NCI-H446 treated with DMSO at 0.1 percent for 48 hours (cell line): Measurements from ENCODE around the gene SCGB1A1.
A peak's percentile ranks its signal among the peaks of the same experiment; 100 is the strongest.
"Not testable (repeated sequence)": the region's sequence is repeated elsewhere in the genome, so short reads cannot be mapped to it uniquely, and the experiment has no call there.

Experiments used
- DNase-seq: peaks from one replicate; lab custom pipeline; 2025; lab: John Stamatoyannopoulos, UW

SCGB1A1 gene

DNA sequence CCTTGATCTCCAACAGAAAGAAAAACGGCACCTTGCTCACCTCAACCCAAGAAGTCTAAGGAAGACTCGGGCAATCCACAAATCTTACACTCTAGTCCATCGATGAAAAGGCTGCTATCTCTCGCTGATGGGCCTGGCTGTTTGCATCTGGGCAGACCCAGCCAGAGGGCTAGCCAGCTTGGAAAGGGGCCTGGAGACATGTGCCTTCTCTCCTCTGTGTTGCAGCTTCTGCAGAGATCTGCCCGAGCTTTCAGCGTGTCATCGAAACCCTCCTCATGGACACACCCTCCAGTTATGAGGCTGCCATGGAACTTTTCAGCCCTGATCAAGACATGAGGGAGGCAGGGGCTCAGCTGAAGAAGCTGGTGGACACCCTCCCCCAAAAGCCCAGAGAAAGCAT is 3.2 kb downstream of the SCGB1A1 start:
- no peak for DNase-seq

DNA sequence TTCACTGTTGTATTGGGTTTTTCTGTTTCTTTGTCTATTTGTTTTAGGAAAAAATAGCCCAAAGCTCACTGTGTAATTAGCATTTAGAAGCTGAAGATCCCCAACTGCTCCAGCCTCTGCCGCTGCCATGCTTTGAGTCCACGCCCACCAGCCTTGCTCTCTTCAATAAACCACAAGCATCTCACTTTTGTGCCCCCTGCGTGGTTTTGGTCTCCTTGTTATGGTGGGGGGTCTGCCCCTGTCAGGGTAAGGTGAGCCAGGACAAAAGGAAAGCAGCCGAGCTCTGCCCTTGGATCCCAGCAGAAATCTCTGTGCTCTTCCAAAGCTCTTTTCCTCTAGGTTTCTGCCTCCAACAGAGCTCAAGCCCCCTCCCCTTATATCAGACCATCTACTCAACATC is 4.2 kb downstream of the SCGB1A1 start:
- DNase-seq: no peak

DNA sequence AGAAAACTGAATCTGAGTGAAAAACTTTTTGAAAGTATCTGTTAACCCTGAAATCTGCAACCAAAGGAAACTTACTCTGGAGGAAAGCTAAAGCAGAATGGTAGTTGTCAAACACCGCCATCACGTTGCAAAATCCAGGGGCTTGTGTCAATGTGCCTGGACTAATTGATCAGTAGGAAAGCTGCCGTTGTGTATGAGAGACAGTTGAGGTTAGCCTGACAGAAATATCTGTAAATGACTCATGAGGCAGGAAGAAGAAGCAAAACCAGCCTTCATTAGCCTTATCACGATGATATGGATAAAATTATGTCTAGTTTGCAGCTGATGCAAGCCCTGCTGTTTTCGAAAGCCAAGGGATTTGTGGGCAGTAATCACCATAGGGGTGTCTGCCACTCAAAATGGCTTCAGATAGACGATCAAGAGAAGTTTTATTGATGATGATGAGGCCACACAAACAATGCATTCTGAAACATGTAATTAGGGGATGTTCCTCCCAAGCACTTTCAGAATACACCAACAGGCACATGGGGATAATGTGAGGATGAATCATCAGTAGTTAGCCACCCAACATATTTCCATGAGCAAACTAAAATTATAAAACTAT is 8.9 kb downstream of the SCGB1A1 start:
- no peak for DNase-seq

DNA sequence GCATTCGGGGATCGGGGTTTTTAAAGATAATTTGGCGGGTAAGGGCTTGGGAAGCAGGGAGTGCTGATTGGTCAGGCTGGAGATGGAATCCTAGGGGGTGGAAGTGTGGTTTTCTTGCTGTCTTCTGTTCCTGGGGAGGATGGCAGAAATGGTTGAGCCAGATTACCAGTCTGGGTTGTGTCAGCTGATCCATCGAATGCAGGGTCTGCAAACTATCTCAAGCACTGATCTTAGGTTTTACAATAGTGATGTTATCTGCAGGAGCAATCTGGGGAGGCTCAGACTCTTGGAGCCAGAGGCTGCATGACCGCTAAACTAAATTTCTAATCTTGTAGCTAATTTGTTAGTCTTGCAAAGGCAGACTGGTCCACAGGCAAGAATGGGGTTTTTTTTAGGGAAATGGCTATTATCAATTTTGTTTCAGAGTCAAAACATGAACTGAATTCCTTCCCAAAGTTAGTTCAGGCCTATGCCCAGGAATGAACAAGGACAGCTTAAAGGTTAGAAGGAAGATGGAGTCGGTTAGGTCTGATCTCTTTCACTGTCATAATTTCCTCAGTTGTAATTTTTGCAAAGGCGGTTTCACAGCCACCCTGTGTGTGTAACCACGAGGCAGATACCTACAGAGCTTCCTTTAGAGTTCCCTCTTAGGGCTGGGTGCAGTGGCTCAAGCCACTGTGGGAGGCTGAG is 10.2 kb downstream of the SCGB1A1 start:
- no peak for DNase-seq

DNA sequence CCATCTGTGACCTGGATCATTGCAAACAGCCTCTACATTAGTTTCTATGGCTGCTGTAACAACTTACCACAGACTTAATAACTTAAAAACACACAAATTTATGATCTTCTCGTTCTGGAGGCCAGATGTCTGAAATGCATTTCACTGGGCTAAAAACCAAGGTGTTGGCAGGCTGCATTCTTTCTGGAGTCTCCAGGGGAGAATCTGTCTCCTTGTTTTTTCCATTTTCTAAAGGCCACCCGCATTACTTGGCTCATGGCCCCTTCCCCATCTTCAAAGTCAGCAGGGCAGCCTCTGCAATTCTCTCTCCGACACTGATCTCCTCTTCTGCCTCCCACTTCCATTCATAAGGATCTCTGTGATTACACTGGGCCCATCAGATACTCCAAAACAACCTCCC is 11.6 kb downstream of the SCGB1A1 start:
- DNase-seq: peak; percentile 64

DNA sequence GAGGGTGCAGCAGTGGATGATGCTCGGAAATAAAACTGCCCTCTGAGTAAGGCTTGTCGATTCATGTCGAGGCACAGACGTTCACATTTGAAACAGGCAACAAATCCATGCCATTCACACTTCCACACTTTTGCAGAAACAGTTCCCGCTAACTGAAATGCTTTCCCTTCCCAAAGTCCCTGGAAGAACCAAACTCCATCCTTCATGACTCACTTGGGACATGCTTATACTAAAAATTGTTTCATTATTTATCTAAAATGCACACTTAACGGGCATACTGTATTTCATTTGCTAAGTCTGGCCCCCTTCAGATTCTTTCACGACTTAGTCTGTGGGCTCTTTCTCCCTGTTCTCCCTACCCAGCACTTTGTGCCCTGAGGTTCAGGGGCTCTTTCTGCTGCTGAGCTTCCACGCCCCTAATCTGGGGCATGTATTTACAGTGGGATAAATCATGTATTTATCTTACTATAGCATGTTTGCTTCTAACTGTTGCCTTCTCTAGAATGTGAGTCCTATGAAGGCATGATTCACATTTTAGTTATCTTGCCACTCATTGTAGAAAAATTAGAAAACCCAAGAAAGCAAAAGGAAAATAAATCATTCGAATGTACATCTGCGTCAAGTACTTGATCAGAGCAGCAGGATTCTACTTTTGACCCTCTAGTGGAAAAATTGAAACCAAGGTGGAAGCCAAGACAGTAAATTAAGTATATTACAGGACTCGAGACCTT is 12.5 kb downstream of the SCGB1A1 start:
- DNase-seq: no peak

DNA sequence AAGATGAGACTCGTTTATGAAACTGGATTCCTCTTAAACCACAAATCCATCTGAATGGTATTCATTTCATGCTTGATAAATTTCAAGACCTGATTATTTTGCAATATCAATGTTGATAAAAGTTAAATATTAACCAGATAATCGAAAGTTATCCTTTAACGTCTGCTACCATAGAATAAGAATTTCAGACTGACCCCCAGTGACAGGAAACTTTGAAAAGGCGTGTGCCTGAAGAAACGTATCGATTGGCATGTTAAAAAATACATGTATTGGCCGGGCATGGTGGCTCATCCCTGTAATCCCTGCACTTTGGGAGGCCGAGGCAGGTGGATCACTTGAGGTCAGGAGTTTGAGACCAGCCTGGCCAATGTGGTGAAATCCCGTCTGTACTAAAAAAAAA is 13.9 kb downstream of the SCGB1A1 start:
- no peak for DNase-seq

DNA sequence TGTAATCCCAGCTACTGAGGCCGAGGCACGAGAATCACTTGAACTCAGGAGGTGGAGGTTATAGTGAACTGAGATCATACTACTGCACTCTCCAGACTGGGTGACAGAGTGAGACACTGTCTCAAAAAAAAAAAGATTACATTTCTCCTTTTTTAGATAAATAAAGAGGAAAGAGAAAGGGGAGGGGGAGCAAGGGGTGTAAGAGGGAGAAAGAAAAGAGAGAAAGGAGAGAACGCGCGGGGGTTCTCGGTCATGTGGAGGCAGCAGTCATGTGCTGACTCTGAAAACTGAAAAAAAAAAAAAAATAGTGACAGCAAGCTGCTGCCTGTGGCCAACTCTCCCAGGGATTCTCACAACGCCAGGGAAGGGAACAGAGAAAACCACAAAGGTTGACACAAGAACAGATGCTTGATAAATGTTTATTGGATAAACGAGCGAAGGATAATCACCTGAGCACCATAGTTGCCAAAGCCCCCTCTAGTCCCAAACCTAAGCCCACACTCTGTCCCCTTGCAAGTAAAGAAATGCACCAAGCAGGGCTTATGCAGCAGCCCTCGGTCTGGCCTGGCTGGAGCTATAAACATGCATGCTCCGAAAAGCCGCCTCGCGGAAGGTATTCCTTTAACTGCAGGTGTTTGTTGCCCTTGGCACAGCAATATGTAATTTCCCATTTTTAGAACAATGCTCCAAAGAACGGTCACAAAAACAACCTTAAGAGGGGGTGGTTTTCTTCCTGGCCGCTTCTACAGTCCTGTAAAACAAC is 14.5 kb downstream of the SCGB1A1 start:
- DNase-seq: no peak

DNA sequence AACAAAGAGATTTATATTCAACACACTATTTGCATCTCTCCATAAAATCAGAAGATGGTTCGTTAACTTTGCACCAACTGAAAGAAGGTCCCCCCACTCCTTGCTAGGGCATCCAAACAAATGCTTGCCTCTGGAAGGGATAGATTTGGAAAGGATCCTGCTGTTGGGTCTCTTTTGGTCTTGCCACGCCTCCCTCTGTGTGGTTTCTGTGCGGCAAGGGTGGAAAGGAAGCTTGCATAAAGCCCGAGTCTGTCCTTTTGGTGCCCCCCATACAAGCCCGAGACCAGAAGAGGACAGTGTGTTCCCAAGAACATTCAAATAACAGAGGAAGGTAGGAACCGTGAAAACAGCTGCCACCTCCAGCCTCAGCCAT is 15.1 kb downstream of the SCGB1A1 start:
- no peak for DNase-seq

DNA sequence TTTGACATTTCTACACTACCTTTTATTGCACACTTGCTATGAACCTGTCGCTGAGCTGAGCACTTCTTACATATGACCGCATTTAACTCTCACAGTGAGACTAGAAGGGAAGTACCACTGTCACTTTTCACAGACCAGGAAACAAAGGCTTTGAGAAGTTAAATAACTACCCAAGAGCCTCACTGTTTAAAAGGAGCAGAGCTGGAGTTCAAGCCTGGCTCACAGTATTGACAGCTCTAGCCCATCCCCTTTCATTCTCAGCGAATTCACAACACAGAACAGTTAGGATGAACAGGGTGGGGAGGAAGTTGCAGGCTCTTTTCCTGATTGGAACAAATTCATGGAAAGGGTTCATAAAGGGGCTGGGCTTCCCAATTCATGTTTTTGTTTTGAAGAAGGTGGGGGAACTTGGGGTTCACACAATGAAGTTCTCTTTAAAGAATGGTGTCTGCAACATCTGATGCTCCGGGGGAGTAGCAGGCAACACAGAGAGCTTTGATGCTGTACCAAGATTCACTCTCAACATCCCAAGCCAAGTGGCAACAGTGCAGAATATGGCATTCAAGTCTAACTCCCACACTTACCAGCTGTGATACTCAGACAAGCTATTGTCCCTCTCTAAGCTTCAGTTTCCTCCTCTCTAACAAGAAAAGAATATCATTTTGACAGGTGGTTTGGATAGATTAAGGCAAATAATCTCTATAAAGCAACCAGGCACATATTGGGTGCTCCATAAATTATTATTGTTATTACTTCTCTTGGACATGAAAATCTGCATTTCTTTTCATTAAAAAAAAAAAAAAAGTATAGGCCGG is 17.2 kb downstream of the SCGB1A1 start:
- DNase-seq: no peak

DNA sequence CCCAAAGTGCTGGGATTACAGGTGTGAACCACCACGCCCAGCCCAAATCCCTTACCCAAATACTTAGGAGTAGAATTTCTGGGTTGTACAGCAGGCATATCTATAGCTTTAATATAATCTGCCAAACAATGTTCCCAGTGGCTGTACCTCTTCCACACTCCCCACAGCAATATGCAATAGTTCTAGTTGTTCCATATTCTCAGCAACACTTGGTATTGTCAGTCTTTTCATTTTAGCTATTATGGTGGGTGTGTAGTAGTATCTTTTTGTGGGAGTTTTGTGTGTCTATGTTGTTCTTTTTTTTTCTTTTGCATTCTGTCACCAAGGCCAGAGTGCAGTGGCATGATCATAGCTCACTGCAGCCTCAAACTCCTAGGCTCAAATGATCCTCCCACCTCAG is 18.8 kb downstream of the SCGB1A1 start:
- DNase-seq: no peak

DNA sequence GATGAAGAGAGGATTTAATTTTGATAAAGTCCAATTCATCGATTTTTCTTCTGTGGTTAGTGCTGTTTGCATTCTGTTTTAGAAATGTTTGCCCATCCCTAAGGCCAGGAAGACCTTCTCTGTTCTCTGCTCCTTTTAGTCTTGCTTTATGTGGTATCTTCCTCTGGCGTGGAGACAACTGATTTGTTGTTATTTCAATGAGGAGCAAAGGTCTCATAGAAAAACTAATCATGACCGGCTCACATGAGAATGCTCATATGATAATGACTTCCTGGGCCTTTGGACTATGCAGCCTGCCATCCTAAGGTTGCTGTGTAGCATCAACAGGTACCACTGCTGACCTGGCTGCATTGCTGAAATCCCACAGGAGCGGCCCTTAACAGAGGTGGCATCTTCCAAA is 19.8 kb downstream of the SCGB1A1 start:
- no peak for DNase-seq

DNA sequence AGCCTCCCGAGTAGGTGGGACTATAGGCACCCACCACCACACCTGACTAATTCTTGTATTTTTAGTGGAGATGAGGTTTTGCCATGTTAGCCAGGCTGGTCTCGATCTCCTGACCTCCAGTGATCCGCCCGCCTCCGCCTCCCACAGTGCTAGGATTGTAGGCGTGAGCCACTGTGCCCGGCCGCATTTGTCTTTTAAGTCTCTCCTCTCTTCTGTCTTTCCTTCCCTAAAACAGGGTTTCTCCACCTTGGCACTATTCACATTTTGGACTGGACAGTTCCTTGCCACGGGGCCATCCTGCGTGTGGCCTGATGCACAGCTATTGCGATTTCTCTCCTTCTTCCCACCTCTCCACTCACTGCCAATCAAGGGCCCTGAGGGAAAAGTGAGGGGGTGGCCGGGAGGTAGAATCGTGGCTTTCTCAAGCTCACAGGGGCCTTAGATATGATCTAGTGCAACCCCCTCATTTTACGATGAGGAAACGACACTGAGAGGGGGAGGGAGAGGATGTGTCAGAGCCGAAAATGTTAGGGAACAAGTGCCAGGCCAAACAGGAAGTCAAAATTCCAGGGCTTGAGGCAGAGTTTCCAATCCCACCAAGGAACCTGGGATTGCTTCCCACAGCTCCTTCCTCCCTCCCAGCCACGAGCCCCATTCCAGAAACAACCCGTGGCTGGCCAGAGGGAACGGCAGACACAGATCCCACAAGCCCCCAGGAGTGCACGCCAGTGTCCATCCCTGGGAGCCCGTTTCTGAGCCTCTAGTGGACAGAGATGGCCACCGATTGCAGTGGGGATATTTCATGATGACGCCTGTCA is 21.2 kb downstream of the SCGB1A1 start:
- no peak for DNase-seq

DNA sequence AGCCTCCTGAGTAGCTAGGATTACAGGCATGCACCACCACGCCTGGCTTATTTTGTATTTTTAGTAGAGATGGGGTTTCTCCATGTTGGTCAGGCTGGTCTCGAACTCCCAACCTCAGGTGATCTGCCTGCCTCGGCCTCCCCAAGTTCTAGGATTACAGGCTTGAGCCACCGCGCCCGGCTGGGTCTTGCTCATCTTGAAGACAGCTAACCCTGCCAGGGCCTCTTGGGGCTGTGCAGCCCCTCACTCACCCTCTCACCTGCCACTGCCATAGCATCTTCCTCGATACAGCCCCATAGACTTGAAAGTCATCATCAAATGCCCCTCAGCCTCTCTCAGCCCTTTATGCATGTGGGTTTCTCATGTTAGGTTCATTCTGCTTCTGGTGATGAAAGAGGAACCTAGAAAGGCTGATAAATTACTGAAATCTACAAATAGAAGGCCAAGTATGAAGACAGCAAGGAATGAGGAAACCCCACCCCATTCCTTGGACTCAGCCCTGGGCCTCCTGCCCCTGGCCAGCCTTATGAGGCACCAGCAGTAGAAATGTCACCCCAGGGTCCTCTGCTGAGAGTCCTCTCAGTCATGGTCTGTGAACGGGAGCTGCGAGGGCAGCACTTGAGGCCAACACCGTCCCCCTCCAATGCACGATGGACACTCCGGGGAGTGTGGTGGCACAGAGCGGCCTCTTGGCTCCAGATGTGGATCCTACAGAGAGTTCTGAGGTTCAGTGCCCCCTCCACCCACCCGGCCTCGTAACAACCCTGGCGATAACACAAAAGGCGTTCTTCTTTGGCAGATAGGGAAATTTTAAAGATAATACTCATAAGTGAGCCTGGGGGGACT is 24.8 kb downstream of the SCGB1A1 start:
- no peak for DNase-seq

DNA sequence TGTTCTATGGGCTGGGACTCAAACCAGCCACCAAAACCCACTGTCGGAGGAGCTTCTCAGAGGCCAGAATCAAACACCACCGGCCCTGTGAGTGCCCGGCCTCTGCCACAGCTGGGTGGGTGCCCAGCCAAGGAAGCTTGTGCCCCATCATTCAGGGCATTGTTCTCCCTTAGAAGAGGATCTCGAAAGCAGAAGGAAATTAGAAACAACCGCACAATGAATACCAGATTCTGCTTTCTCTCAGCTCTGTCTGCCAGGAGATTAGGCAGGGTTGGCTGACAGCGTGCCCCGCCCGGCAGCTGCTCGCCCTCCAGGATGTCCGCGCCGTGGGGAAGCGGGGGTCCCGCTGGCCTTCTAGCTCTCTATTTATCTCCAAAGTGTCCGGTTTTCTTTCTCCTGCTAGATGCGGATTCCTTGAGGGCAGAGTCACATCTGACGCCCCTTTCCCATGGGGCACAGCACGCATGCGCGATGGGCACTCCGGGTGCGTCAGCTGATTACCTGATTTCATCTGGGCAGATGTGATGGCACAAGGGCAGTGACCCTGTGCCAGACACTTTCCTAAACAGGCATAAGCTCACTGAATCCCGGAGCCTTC is 25.5 kb downstream of the SCGB1A1 start:
- DNase-seq: peak; percentile 11

DNA sequence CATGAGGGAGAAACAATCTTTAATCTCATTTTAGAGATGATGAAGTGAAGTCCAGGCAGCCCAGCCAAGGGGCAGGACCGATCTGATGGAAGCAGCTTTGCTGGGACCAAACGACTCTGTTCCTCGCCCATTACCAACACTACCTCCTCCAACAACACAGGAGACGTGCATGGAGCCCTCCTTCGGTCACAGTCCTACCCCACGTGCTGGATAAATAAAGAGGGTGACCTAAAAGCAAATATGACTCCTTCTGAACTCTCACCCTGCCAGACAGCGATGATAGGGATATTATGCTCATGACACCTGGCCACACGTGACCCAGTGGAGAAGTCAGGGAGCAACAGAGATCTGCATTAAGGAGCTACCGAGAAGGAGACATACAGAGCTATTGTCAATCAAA is 26.0 kb downstream of the SCGB1A1 start:
- DNase-seq: no peak

DNA sequence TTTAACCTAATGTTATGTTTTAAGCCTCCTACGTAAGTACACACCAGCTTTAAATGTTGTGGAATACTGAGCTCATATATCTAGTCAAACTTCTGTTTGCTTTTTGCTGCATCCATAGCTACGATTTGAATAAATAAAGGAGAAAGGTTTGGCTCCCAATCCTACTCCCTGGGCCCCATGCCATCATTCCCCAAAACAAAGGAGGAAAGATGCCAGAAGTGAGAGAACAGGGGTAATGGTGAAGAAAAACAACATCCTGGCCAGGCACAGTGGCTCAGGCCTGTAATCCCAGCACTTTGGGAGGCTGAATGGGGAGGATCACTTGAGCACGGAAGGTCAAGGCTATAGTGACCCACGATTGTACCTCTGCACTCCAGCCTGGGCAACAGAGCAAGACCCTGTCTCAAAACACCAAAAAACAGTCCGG is 26.5 kb downstream of the SCGB1A1 start:
- peak; percentile 38 for DNase-seq

DNA sequence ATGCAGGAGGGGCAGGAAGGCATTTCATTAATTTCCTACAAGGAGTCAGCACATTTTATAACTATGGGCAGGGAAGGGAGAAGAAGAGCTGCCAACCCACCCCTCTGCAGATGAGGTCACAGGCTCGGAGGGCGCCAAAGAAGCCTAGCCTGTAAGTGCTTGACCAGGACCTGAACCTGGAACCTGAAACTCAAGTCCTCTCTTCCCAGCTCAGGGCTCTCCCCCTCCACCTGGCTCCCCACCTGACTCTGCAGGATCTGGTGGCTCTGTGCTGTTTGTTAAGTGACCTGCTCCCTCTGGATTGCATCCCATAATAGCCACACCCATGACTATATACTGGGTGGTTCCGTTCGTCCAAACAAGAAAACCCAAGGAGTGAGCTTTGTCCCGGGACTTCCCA is 27.3 kb downstream of the SCGB1A1 start:
- no peak for DNase-seq

DNA sequence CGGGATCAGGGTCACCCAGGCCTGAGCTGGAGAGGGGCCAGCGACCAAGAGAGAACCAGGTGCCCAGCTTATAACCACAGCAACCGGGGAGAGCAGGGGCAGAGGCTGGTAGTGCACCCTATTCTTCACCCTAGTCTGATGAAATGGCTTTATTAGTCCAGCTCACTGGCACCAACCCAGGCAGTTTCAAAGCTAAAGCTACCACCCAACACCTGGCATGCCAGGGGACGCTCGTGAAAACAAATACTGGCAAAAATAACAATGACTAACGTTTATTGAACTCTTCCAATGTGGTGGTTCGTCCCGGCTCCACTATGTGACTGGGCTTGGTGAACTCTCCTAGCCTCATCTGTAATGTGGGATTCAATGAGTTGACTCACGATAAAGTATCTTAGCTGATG is 30.6 kb downstream of the SCGB1A1 start:
- DNase-seq: no peak

DNA sequence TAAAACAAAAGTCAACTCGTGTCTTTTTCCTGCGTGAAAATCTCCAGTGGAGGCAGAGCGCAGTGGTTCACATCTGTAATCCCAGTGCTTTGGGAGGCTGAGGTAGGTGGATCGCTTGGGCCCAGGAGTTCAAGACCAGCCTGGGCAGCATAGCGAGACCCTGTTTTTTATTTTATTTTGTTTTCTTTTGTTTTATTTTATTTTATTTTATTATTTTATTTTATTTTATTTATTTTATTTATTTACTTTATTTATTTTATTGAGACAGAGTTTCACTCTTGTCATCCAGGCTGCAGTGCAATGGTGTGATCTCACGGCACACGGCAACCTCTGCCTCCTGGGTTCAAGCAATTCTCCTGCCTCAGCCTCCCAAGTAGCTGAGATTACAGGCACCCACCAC is 31.1 kb downstream of the SCGB1A1 start:
- DNase-seq: not testable (repeated sequence)
